Central memory CD4-positive, alpha-beta T cell (primary cell): ENCODE measurements around the gene CD34.
"Not testable (repeated sequence)": the region's sequence is repeated elsewhere in the genome, so short reads cannot be mapped to it uniquely, and the experiment has no call there.

Experiments
- DNase-seq: peaks from one replicate; pipeline ENCODE4 v3.0.0; 2022

The CD34 gene

DNA sequence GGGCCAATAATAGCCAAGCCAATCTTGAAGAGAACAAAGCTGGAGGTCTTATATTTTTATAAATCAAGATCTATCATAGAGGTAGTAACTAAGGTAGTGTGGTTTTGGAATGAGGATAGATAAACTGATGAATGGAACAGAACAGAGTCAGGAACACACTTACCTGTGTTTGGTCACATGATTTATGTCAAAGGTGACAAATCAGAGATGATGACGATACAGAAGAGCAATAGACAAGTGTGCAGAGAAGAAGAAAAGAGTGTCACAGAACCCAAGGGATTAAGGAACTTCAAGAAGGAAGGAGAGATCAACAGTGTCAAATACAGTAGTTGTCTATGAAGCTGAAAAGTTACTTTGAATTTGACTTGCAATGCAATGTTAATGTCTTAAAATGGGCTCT, 16.1 kb upstream of the CD34 start:
- no peak for DNase-seq

DNA sequence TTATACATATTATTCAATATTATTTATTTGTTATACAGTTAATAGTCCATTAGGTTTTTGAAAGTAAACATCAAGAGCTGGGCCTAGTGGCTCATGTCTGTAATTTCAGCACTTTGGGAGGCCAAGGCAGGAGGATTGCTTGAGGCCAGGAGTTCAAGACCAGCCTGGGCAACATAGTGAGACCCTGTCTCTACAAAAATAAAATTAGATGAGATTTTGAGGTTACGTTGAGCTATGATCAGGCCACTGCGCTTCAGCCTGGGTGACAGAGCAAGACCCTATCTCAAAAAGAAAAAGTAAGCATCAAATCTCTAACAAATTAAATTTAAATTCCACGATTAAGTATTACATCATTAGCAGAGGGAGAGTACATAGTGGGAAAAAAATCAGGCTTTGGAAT, 15.0 kb upstream of the CD34 start:
- DNase-seq = not testable (repeated sequence)

GRCh38 chr1:207925210-207925609, 14.3 kb upstream of the CD34 start:
- DNase-seq = no peak

DNA sequence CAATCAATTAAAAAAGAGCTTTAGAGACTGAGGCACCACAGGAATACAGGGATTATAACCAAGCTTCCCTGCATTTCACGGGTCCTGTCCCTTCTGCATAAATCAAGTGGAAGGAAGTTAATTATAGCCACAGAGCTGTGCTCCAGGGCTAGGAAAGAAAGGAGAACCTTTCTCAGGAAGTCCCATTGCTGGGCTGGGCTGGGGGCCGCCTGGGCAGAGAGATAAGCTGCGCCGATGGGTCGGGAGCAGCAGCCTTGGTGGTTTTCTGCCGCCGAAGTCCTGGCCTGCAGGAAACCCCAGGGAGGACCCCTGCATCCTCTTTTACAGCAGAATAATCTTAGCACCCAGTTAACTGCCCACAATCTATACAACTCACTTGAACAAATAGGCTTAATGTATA, 12.6 kb upstream of the CD34 start:
- no peak for DNase-seq

DNA sequence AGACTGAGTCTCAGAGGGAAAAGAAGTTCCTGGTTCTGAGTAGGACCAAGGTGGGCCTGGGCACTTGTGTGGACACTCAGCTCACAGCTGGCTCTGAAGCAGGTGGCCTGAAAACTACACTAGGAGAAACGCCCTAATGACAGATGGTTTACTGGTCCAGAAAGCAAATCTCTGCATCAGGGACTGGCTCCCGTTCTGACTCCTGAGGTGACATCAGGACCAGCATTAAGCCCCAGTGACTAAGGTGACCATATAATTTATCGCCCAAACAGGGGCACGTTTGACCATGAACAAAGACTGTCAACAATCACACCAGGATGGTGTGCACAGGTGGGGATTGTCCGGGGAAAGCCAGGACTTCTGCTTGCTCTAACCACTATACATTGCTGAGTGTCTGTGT, 12.2 kb upstream of the CD34 start:
- no peak for DNase-seq

DNA sequence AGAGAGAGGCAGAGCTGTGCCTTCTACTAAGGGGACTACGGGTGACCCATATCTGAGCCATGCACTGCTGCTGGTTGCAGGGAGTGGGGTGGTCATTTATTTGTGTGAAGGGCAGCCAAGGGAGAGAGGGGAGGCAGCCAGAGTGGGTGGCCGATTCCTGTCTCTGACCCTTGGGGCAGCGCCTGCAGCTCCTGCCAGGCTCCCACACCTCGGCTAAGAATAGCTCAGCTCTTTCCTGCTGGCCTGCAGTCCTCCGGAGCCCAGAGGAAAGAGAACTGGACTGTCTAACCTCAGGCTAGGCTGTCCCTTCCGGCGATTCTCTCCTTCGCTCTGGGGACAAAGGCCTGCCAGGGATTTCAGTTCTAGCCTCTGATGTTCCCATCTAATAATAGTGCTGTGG, 11.6 kb upstream of the CD34 start:
- DNase-seq = no peak

DNA sequence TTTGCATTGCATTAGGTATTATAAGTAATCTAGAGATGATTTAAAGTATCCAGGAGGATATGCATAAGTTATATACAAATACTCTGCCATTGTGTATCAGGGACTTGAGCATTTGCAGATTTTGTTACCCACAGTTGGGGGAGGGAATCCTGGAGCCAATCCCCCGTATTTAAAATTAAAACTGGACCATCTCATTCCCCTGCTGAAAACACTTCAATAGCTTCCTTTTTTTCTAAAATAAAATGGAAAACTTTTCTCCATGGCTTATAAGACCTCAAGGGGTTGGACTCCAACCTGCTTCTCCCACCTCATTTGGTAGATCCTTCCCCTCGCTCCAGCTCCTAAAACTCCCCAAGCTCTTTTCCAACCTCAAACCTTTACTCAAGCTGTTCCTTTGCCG, 10.4 kb upstream of the CD34 start:
- DNase-seq = no peak

- DNase-seq = no peak
Observed at GRCh38 chr1:207920444-207921021, 9.6 kb upstream of the CD34 start.

DNA sequence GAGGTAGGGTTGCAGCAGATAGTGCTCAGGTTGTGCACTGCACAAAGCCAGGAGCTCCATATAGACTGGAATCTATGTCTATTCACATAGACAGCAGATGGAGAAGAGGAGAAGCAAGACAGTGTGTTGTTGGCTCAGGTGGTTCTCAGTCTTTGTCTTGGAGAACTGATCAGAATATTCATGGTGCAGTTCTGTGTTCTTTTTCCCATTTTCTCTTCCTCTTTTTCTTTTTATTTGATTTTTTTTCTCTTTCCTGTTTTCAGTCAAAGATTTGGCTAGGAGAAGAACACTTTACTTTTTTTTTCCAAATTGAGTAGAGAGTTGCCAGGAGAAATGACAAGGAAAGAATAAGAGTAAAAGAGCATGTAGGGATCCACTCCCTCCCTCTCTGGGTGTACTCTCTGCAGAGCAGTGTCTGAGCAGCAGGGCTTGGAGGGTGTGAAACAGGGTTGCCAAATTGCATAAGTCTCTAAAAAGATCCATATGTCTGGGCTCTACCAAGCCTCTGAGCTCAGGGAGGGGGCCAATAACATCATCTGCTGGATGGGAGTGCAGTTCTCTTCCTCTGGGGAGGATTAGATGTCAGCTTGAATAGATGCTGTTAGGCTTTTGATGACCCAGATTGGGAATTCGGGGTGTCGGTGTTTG, 8.7 kb upstream of the CD34 start:
- DNase-seq = no peak

DNA sequence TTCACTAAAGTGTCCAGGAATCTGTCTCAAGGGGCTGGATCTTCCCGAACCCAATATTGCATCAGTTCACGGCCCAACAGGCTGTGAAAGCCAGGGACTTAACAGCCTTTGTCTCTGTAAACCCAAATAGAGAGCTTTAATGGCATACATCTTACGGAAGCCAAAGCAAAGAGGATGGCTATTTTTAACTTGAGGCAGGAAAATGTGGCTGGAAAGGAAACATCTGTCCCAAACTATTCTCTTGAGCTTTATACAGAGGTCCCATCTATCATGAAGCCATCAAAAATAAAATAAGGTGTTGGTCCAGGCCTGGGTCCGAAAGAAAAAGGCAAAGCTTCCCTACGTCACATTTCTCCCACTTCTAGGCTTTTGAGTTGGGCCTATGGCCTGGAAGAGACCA, 7.7 kb upstream of the CD34 start:
- DNase-seq = no peak

DNA sequence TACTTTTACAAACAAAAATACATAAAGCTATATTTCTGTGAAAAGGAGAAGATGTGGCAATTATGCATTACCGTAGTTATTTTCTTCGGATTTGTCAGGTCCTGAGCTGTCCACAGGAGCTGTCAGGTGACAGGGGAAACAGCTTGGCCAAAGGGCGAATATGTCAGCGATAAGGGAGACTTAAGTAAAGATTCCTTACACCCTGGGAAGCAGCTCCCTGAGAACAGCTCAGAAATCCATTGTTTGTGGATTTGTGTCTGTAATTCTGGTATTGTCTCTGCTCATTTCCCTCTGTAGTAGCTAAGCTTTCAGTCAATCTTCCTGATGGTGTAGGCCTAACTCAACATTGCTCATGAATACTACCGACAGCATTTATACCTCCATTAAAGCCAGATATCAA, 7.1 kb upstream of the CD34 start:
- DNase-seq = no peak

- DNase-seq = no peak
Observed at GRCh38 chr1:207917080-207917479, 6.2 kb upstream of the CD34 start.

GRCh38 chr1:207913951-207914350, 3.0 kb upstream of the CD34 start:
- DNase-seq = no peak

- no peak for DNase-seq
Observed at GRCh38 chr1:207911856-207912760, 1.2 kb upstream of the CD34 start.

DNA sequence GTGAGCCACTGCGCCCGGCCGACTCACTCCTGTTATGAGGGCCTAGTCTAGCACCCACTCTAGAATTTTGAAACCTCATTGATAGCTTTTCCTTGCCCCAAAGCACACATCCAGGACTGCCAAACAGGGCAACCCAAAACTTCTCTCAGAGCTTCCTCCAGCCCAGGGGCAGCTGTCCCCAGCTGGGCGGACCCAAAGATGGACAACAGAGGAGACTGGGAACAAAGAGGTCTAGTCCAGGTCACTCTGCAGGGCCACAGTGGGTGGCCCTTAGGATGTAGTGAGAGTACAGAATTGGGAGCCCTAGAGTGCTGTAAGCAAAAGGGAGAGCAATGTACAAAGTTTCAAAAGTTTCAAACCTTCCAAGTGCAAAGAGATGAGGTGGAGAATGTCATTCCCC, 1.2 kb downstream of the CD34 start:
- no peak for DNase-seq

- no peak for DNase-seq
Observed at GRCh38 chr1:207908107-207908734, 2.7 kb downstream of the CD34 start.

DNA sequence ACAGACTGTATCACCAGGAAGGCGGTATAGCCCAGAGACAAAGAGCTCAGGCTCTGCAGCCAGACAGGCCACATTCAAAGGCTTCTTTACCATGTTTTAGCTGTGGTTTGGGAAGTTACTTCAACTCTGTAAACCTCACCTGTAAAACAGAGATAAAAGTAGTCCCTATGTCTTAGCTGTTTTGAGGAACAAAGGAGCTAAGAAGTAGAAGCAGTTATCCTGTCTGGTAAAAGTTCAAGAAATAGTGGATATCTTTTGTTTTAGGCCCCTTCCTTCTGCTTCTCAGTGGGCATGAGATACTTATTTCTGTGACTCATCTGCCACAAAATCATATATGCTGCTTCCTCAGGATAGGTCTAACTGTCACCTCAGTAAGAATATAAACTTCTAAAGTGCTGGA, 6.5 kb downstream of the CD34 start:
- DNase-seq = no peak

GRCh38 chr1:207903767-207904166, 7.2 kb downstream of the CD34 start:
- DNase-seq = no peak

- DNase-seq = no peak
Observed at GRCh38 chr1:207903053-207903452, 7.9 kb downstream of the CD34 start.

DNA sequence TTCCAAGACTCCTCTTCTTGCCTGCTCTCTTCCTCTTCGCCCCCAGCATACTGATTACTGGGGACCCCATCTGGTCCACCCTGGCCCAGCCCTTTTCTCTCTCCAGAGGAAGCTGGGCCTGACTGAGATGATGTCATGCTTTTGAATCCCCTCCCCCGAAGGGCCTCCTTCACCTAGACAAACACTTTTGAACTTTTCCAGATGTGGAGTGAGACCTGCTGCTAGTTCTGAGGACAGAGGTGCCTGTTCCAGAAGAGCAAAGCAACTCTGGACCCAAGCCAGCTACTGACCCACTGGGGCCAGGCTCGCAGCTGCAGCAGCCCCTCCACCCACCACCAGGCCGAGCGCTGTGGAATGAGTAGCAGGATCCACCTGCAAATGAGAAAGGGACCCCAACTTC, 8.4 kb downstream of the CD34 start:
- no peak for DNase-seq

GRCh38 chr1:207901041-207901653, 9.8 kb downstream of the CD34 start:
- no peak for DNase-seq

GRCh38 chr1:207898836-207899235, 12.1 kb downstream of the CD34 start:
- DNase-seq = no peak

GRCh38 chr1:207898260-207898659, 12.7 kb downstream of the CD34 start:
- DNase-seq = no peak
